ENCODE measurements around the gene ANO5.
"Not testable (repeated sequence)": the region's sequence is repeated elsewhere in the genome, so short reads cannot be mapped to it uniquely, and the experiment has no call there.

GRCh38 chr11:22284991-22285390 is 92.1 kb downstream of the ANO5 start:
- TF ChIP-seq CTCF, POLR2A (IDR thresholded peaks at IDR 0.05): not testable (repeated sequence)
